Measurements from ENCODE around the gene OR2L2.
"Not testable (repeated sequence)": the region's sequence is repeated elsewhere in the genome, so short reads cannot be mapped to it uniquely, and the experiment has no call there.

OR2L2 gene

DNA sequence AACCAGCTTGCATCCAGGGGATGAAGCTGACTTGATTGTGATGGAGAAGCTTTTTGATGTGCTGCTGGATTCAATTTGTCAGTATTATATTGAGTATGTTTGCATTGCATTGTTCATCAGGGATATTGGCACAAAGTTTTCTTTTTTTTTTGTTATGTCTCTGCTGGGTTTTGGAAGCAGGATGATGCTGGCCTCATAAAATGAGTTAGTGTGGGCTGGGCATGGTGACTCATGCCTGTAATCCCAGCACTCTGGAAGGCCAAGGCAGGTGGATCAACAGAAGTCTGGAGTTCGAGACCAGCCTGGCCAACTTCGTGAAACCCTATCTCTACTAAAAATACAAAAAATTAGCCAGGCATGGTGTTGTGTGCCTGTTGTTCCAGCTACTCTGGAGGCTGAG lies 25.4 kb downstream of the OR2L2 start:
- H3K4me3 Mint-ChIP-seq, result no peak overlapping the region
- no peak overlapping the region for H3K27ac Mint-ChIP-seq
- H3K27me3 Mint-ChIP-seq (ENCODE audit: low read depth, poor library complexity), result no peaks in the 10 kb centered on the region
- TF ChIP-seq, protein P1, sequence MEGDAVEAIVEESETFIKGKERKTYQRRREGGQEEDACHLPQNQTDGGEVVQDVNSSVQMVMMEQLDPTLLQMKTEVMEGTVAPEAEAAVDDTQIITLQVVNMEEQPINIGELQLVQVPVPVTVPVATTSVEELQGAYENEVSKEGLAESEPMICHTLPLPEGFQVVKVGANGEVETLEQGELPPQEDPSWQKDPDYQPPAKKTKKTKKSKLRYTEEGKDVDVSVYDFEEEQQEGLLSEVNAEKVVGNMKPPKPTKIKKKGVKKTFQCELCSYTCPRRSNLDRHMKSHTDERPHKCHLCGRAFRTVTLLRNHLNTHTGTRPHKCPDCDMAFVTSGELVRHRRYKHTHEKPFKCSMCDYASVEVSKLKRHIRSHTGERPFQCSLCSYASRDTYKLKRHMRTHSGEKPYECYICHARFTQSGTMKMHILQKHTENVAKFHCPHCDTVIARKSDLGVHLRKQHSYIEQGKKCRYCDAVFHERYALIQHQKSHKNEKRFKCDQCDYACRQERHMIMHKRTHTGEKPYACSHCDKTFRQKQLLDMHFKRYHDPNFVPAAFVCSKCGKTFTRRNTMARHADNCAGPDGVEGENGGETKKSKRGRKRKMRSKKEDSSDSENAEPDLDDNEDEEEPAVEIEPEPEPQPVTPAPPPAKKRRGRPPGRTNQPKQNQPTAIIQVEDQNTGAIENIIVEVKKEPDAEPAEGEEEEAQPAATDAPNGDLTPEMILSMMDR (IDR thresholded peaks at IDR 0.05), result no peak
- no peak for DNase-seq
- H3K36me3 Mint-ChIP-seq (ENCODE audit: low read depth), result no peaks in the 10 kb centered on the region
- H3K4me1 Mint-ChIP-seq, result no peaks in the 10 kb centered on the region
- peaks cover 70% of the 10 kb centered on the region for H3K9me3 Mint-ChIP-seq

DNA sequence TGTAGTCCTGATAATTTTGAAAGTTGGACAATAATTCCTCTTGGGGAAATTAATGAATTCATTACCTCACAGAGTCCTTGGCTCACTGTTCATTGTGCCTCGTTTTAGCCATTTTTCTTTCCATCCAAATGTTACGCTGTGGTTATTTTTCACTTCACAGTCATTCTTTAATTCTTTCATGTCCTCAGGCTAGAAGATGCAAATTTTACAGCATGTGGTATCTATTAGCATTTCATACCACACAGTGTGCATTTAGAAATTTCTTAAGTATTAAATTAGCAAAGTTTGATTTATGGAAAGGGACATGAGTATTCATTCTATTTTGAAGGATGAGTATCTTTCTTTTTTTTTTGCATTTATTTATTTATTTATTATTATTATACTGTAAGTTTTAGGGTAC lies 35.2 kb downstream of the OR2L2 start:
- Mint-ChIP-seq H3K4me1 (no peaks in the 10 kb centered on the region), H3K4me3 (no peak overlapping the region), H3K27me3 (ENCODE audit: low read depth, poor library complexity) (no peaks in the 10 kb centered on the region), H3K9me3 (peaks cover 80% of the 10 kb centered on the region), H3K36me3 (ENCODE audit: low read depth) (no peaks in the 10 kb centered on the region), H3K27ac (no peak overlapping the region)
- TF ChIP-seq, protein P1 (IDR thresholded peaks at IDR 0.05), result no peak
- no peak for DNase-seq

DNA sequence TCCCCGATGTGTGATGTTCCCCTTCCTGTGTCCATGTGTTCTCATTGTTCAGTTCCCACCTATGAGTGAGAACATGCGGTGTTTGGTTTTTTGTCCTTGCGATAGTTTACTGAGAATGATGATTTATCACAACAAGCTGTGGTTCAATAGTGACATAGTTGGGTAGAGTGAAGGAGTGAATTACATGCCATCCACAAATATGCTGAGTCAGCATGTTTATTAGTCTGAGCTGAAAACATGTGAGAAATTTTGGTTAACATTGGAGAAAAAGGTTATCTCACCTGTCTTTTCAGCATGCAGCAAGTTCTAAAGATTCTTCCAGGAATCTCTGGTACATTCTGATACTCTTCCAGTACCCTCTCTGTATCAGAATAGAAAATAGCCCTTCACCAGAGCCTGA lies 35.7 kb downstream of the OR2L2 start:
- no peak for DNase-seq
- no peak overlapping the region for H3K27ac Mint-ChIP-seq
- no peaks in the 10 kb centered on the region for H3K4me1 Mint-ChIP-seq
- H3K9me3 Mint-ChIP-seq, result peaks cover 82% of the 10 kb centered on the region
- H3K36me3 Mint-ChIP-seq (ENCODE audit: low read depth), result no peaks in the 10 kb centered on the region
- TF ChIP-seq, protein P1 (IDR thresholded peaks at IDR 0.05), result no peak
- no peak overlapping the region for H3K4me3 Mint-ChIP-seq
- H3K27me3 Mint-ChIP-seq (ENCODE audit: low read depth, poor library complexity), result no peaks in the 10 kb centered on the region

DNA sequence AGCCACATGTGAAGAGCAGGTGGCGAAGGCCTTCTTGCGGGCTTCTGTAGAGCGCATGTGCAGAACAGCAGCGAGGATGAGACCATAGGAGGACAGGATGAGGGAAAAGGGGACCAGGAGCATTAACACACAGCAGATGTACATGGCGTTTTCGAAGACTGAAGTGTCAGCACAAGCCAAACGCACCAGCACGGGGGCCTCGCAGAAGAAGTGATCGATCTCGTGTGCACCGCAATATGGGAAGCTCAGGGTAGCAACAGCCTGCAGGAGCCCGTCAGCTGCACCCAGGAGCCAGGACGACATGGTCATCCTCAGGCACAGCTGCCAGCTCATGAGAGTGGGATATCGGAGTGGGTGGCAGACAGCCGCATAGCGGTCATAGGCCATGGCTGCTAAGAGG lies 54.0 kb downstream of the OR2L2 start:
- H3K9me3 Mint-ChIP-seq, result peaks cover 74% of the 10 kb centered on the region
- not testable (repeated sequence) for H3K27ac Mint-ChIP-seq; H3K36me3 Mint-ChIP-seq (ENCODE audit: low read depth)

More for the DNA sequence above, 54.0 kb downstream of the OR2L2 start:
- H3K27me3 Mint-ChIP-seq (ENCODE audit: low read depth, poor library complexity); H3K4me1 Mint-ChIP-seq; DNase-seq; H3K4me3 Mint-ChIP-seq: not testable (repeated sequence)
